ENCODE measurements around the gene ZNF227.
"Not testable (repeated sequence)": the region's sequence is repeated elsewhere in the genome, so short reads cannot be mapped to it uniquely, and the experiment has no call there.

The ZNF227 gene

GRCh38 chr19:44252332-44252731, 40.0 kb downstream of the ZNF227 start:
- FAIRE-seq = not testable (repeated sequence)

GRCh38 chr19:44253392-44253791, 41.1 kb downstream of the ZNF227 start:
- FAIRE-seq = not testable (repeated sequence)

GRCh38 chr19:44254496-44254895, 42.2 kb downstream of the ZNF227 start:
- no peak for FAIRE-seq

- no peak for FAIRE-seq
Observed at GRCh38 chr19:44255705-44256411, 43.5 kb downstream of the ZNF227 start.

- no peak for FAIRE-seq
Observed at GRCh38 chr19:44258136-44258535, 45.8 kb downstream of the ZNF227 start.

- FAIRE-seq = no peak
Observed at GRCh38 chr19:44258835-44259413, 46.6 kb downstream of the ZNF227 start.

- no peak for FAIRE-seq
Observed at GRCh38 chr19:44260343-44260681, 48.0 kb downstream of the ZNF227 start.

GRCh38 chr19:44260695-44261446, 48.5 kb downstream of the ZNF227 start:
- FAIRE-seq = no peak

GRCh38 chr19:44277331-44277730, 65.0 kb downstream of the ZNF227 start:
- no peak for FAIRE-seq

GRCh38 chr19:44278181-44278690, 65.9 kb downstream of the ZNF227 start:
- no peak for FAIRE-seq

GRCh38 chr19:44280916-44281315, 68.6 kb downstream of the ZNF227 start:
- no peak for FAIRE-seq

GRCh38 chr19:44282846-44283245, 70.5 kb downstream of the ZNF227 start:
- FAIRE-seq = no peak

- FAIRE-seq = no peak
Observed at GRCh38 chr19:44284968-44285367, 72.6 kb downstream of the ZNF227 start.

Measured in G401.6 (cell line).